Smooth muscle cell (in vitro differentiated cells): ENCODE results near the gene FAM221B. TPM values are rescaled to one million over a fixed set of nuclear protein-coding genes. Genes with fewer than 3 reads are reported as not detected.

ENCODE experiments used
- DNase-seq: peaks from one replicate; lab custom pipeline; 2025; ENCODE audit not compliant: unreplicated experiment; lab: John Stamatoyannopoulos, UW
- H2AFZ ChIP-seq: fragments of 200-600 bp; sonication (generic); 2 replicates; pipeline ENCODE4 v1.6.0; 2016; ENCODE audit warnings: antibody characterized with exemption, low read depth, mild to moderate bottlenecking
- H3F3A ChIP-seq: fragments of 200-600 bp; sonication (generic); 2 replicates; pipeline ENCODE4 v1.6.0; 2017; ENCODE audit warnings: antibody characterized with exemption, low read depth
- H3K27ac ChIP-seq: fragments of 200-600 bp; sonication (generic); 2 replicates; pipeline ENCODE4 v1.5.1; 2016; ENCODE audit warnings: low read depth, mild to moderate bottlenecking
- H3K27me3 ChIP-seq: fragments of 200-600 bp; sonication (generic); 2 replicates; pipeline ENCODE4 v1.6.1; 2016; ENCODE audit warnings: low read depth, mild to moderate bottlenecking
- H3K36me3 ChIP-seq: fragments of 200-600 bp; sonication (generic); 2 replicates; pipeline ENCODE4 v1.5.1; 2016; ENCODE audit warnings: low read depth
- H3K4me1 ChIP-seq: fragments of 200-600 bp; sonication (generic); 2 replicates; pipeline ENCODE4 v1.5.1; 2016; ENCODE audit warnings: low read depth
- H3K4me2 ChIP-seq: fragments of 200-600 bp; sonication (generic); 2 replicates; pipeline ENCODE4 v1.6.0; 2016; ENCODE audit warnings: mild to moderate bottlenecking
- H3K4me3 ChIP-seq: fragments of 200-600 bp; sonication (generic); 2 replicates; pipeline ENCODE4 v1.5.1; 2016; ENCODE audit warnings: mild to moderate bottlenecking
- H3K79me2 ChIP-seq: fragments of 200-600 bp; sonication (generic); 2 replicates; pipeline ENCODE4 v1.6.0; 2016; ENCODE audit warnings: low read depth, mild to moderate bottlenecking
- H3K9ac ChIP-seq: fragments of 200-600 bp; sonication (generic); 2 replicates; pipeline ENCODE4 v1.6.0; 2016; ENCODE audit warnings: low read depth
- H3K9me3 ChIP-seq: fragments of 200-600 bp; sonication (generic); replicated peaks from 2 replicates; pipeline ENCODE4 v1.5.1; 2016; ENCODE audit warnings: low read depth
- H4K20me1 ChIP-seq: fragments of 200-600 bp; sonication (generic); 2 replicates; pipeline ENCODE4 v1.6.0; 2016; ENCODE audit warnings: low read depth
- whole genome bisulfite sequencing: methylation state at CpG from one replicate; pipeline ENCODE4 v1.1.7; 2016; ENCODE audit warnings: low lambda C conversion rate; 5-methylcytosine and 5-hydroxymethylcytosine counted together
- polyA plus RNA-seq: library from polyadenylated mRNA; unstranded; fragments of >200 nt; fragmentation: Nextera tagmentation; extraction: Ambion mirVana; gene quantifications from 2 replicates; pipeline ENCODE4 v1.2.1, GENCODE V29; 2016
- total RNA-seq: library from RNA; depleted of rRNA; stranded (reverse); fragments of >200 nt; gene quantifications from 2 replicates; pipeline ENCODE4 v1.2.3, GENCODE V29; 2014
- TF ChIP-seq, protein P1 (sequence below): fragments of 200-600 bp; sonication (generic); IDR thresholded peaks from 2 replicates; pipeline ENCODE4 v1.5.1; 2017; ENCODE audit warnings: borderline replicate concordance, mild to moderate bottlenecking, antibody characterized with exemption; ENCODE audit not compliant: insufficient read depth, poor library complexity, severe bottlenecking

FAM221B gene
- total and polyA plus RNA-seq, 2 experiments from 2014 or later = not detected

GRCh38 chr9:35869621-35870216, 41.2 kb upstream of the FAM221B start:
- Histone ChIP-seq H3K36me3 (no peaks in the 10 kb centered on the region), H3K27me3 (no peaks in the 10 kb centered on the region), H2AFZ (no peak overlapping the region), H3K27ac (no peak overlapping the region), H3F3A (no peaks in the 10 kb centered on the region), H4K20me1 (no peaks in the 10 kb centered on the region), H3K4me1 (no peaks in the 10 kb centered on the region), H3K9me3 (no peaks in the 10 kb centered on the region), H3K79me2 (no peaks in the 10 kb centered on the region), H3K4me2 (no peak overlapping the region), H3K9ac (no peak overlapping the region), H3K4me3 (no peak overlapping the region)
- DNase-seq = no peak
- WGBS = 95% methylated on average over 19 of the region's 19 CpGs
- TF ChIP-seq, protein P1, sequence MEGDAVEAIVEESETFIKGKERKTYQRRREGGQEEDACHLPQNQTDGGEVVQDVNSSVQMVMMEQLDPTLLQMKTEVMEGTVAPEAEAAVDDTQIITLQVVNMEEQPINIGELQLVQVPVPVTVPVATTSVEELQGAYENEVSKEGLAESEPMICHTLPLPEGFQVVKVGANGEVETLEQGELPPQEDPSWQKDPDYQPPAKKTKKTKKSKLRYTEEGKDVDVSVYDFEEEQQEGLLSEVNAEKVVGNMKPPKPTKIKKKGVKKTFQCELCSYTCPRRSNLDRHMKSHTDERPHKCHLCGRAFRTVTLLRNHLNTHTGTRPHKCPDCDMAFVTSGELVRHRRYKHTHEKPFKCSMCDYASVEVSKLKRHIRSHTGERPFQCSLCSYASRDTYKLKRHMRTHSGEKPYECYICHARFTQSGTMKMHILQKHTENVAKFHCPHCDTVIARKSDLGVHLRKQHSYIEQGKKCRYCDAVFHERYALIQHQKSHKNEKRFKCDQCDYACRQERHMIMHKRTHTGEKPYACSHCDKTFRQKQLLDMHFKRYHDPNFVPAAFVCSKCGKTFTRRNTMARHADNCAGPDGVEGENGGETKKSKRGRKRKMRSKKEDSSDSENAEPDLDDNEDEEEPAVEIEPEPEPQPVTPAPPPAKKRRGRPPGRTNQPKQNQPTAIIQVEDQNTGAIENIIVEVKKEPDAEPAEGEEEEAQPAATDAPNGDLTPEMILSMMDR = no peak

GRCh38 chr9:35868933-35869332, 40.4 kb upstream of the FAM221B start:
- DNase-seq = no peak
- H3K27ac ChIP-seq = no peak overlapping the region
- no peaks in the 10 kb centered on the region for H3K36me3 ChIP-seq
- H4K20me1 ChIP-seq = no peaks in the 10 kb centered on the region
- H3K79me2 ChIP-seq = no peaks in the 10 kb centered on the region
- H3K4me2 ChIP-seq = no peak overlapping the region
- H3K27me3 ChIP-seq = peaks cover 4% of the 10 kb centered on the region
- H3K4me3 ChIP-seq = no peak overlapping the region
- H3K9ac ChIP-seq = no peak overlapping the region
- H2AFZ ChIP-seq = no peak overlapping the region
- WGBS = 89% methylated on average over 1 of the region's 2 CpGs
- H3F3A ChIP-seq = no peaks in the 10 kb centered on the region
- TF ChIP-seq, protein P1 = no peak
- H3K4me1 ChIP-seq = no peaks in the 10 kb centered on the region
- no peaks in the 10 kb centered on the region for H3K9me3 ChIP-seq

DNA sequence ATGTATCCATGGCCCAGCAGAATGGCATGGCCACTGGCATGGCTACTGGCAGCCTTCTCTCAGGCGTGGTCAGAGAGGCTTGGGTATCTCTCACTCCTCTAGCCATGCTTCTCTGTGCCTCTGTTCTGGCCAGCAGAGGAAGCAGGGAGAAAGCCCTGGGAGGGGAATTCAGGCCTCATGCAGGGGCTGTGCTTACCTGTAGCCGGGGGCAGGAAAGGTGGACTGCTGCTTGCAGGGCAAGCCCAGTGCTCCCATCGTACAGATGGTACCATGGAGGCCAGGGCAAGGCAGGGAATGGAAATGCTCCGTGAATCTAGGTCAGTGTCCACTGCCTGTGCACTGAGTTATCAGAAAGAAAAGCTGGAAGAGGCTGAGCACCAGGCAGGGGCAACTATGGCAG, 39.0 kb upstream of the FAM221B start:
- WGBS = 88% methylated on average over 4 of the region's 4 CpGs
- Histone ChIP-seq H3K27ac (no peak overlapping the region), H3K79me2 (no peaks in the 10 kb centered on the region)

More for the DNA sequence above, 39.0 kb upstream of the FAM221B start:
- H4K20me1 ChIP-seq = no peaks in the 10 kb centered on the region
- H3K4me2 ChIP-seq = no peak overlapping the region
- no peaks in the 10 kb centered on the region for H3F3A ChIP-seq
- TF ChIP-seq, protein P1 = no peak
- H3K9ac ChIP-seq = no peak overlapping the region
- H3K36me3 ChIP-seq = no peaks in the 10 kb centered on the region
- no peaks in the 10 kb centered on the region for H3K4me1 ChIP-seq
- H3K9me3 ChIP-seq = no peaks in the 10 kb centered on the region
- H3K27me3 ChIP-seq = peaks cover 4% of the 10 kb centered on the region
- DNase-seq = no peak
- H2AFZ ChIP-seq = no peak overlapping the region
- no peak overlapping the region for H3K4me3 ChIP-seq
